HG03457 (cell line): ENCODE results near the gene HSPG2.

Experiments used
- ATAC-seq: cut with Tn5 transposase; IDR thresholded peaks from one replicate; pipeline ENCODE4 v1.9.1; 2021; ENCODE audit warnings: moderate number of reproducible peaks; ENCODE audit not compliant: unreplicated experiment

HSPG2 gene

DNA sequence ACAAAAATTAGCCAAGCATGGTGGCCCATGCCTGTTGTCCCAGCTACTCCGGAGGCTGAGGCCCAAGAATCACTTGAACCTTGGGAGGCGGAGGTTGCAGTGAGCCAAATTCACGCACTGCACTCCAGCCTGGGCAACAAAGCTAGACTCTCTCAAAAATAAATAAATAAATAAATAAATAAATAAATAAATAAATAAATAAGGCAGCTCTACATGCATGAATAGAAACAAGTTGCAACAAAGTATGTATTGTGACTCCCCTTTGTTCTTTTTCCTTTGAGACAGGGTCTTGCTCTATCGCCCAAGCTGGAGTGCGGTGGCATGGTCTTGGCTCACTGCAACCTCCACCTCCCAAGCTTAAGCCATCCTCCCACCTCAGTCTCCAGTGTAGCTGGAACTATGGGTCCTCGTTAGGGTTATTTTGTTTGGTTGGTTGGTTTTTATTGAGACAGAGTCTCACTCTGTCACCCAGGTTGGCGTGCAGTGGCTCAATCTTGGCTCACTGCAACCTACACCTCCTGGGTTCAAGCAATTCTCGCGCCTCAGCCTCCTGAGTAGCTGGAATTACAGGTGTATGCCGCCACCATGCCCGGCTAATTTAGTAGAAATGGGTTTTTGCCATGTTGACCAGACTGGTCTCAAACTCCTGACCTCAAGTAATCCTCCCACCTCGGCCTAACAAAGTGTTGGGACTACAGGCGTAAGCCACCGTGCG, 162.1 kb downstream of the HSPG2 start:
- no peak for ATAC-seq

GRCh38 chr1:21773585-21773984, 163.5 kb downstream of the HSPG2 start:
- no peak for ATAC-seq
